H1 (cell line): ENCODE measurements around the gene SCIMP. TPM values are rescaled to one million over a fixed set of nuclear protein-coding genes. Genes with fewer than 3 reads are reported as not detected.
A peak's percentile ranks its signal among the peaks of the same experiment; 100 is the strongest.

ENCODE experiments used
- BACH1 ChIP-seq: IDR thresholded peaks from 2 replicates; pipeline ENCODE4 v1.6.1; 2012; ENCODE audit warnings: low read length, improper control_type of control experiment
- CBX5 ChIP-seq: fragments of 300-800, 300-1000 bp; sonication (generic); IDR thresholded peaks from 2 replicates; pipeline ENCODE4 v1.7.1; 2016; ENCODE audit warnings: antibody characterized with exemption, low read length, low read depth
- CBX8 ChIP-seq: fragments of 300-800, 300-1000 bp; sonication (generic); IDR thresholded peaks from 2 replicates; pipeline ENCODE4 v1.7.1; 2016; ENCODE audit warnings: low read depth, low read length, borderline replicate concordance
- CEBPB ChIP-seq: IDR thresholded peaks from 2 replicates; pipeline ENCODE4 v1.6.1; 2012; ENCODE audit warnings: low read depth, low read length
- CHD2 ChIP-seq: IDR thresholded peaks from 2 replicates; pipeline ENCODE4 v1.6.1; 2012; ENCODE audit warnings: low read length, improper control_type of control experiment
- CREB1 ChIP-seq: IDR thresholded peaks from 2 replicates; pipeline ENCODE4 v1.6.1; 2012; ENCODE audit warnings: inconsistent platforms
- EP300 ChIP-seq, 2 experiments: IDR thresholded peaks; 1 replicate in 1 of 2; 2 replicates in 1 of 2; pipeline ENCODE4 v1.6.1; 2011 to 2012; ENCODE audit warnings: low read depth in 2 of 2, low read length in 2 of 2, mild to moderate bottlenecking in 2 of 2, borderline replicate concordance in 1 of 2, inconsistent platforms in 1 of 2, moderate library complexity in 1 of 2
- FOSL1 ChIP-seq: IDR thresholded peaks from 2 replicates; pipeline ENCODE4 v1.6.1; 2011; ENCODE audit warnings: mild to moderate bottlenecking, low read depth, low read length, moderate library complexity; ENCODE audit not compliant: insufficient read depth
- GABPA ChIP-seq: IDR thresholded peaks from 2 replicates; pipeline ENCODE4 v1.6.1; 2011; ENCODE audit warnings: mild to moderate bottlenecking, low read length, moderate library complexity, borderline replicate concordance; ENCODE audit not compliant: insufficient read depth
- JUN ChIP-seq: IDR thresholded peaks from 2 replicates; pipeline ENCODE4 v1.6.1; 2011; ENCODE audit warnings: low read depth, mild to moderate bottlenecking, improper control_type of control experiment, low read length
- KDM1A ChIP-seq: fragments of 200-600, 300-600 bp; sonication (generic); IDR thresholded peaks from 2 replicates; pipeline ENCODE4 v1.7.1; 2016; ENCODE audit warnings: mild to moderate bottlenecking, low read length, borderline replicate concordance
- KDM5A ChIP-seq: fragments of 200-600 bp; IDR thresholded peaks from 2 replicates; pipeline ENCODE4 v1.7.1; 2012; ENCODE audit warnings: mild to moderate bottlenecking, low read length, inconsistent platforms, mixed read lengths
- NRF1 ChIP-seq: IDR thresholded peaks from 2 replicates; pipeline ENCODE4 v1.6.1; 2011; ENCODE audit warnings: mild to moderate bottlenecking, low read depth, low read length, improper control_type of control experiment
- RBBP5 ChIP-seq: IDR thresholded peaks from 2 replicates; pipeline ENCODE4 v1.7.1; 2012; ENCODE audit warnings: low read depth, mild to moderate bottlenecking, inconsistent platforms, low read length, moderate library complexity, borderline replicate concordance
- SAP30 ChIP-seq: fragments of 300-600 bp; sonication (generic); IDR thresholded peaks from 2 replicates; pipeline ENCODE4 v1.7.1; 2012; ENCODE audit warnings: low read length, moderate library complexity, mild to moderate bottlenecking, inconsistent platforms; ENCODE audit not compliant: insufficient read depth, insufficient replicate concordance
- SIX5 ChIP-seq: IDR thresholded peaks from 2 replicates; pipeline ENCODE4 v1.6.1; 2011; ENCODE audit warnings: mild to moderate bottlenecking, low read depth, low read length
- SP2 ChIP-seq: IDR thresholded peaks from 2 replicates; pipeline ENCODE4 v1.6.1; 2012; ENCODE audit warnings: mild to moderate bottlenecking, low read length, inconsistent platforms
- SP4 ChIP-seq: IDR thresholded peaks from 2 replicates; pipeline ENCODE4 v1.6.1; 2012; ENCODE audit warnings: low read length, inconsistent platforms
- SUZ12 ChIP-seq: fragments of 200-600 bp; sonication (generic); IDR thresholded peaks from 2 replicates; pipeline ENCODE4 v1.6.1; 2012; ENCODE audit warnings: mild to moderate bottlenecking, inconsistent platforms, low read length, moderate library complexity, mixed read lengths
- TAF1 ChIP-seq: IDR thresholded peaks from 2 replicates; pipeline ENCODE4 v1.6.1; 2011; ENCODE audit warnings: mild to moderate bottlenecking, low read depth, low read length
- TAF7 ChIP-seq: optimal IDR thresholded peaks from 2 replicates; pipeline ENCODE3; 2011; ENCODE audit warnings: low read depth, mild to moderate bottlenecking, inconsistent platforms, low read length, moderate library complexity, borderline replicate concordance
- polyA plus RNA-seq, 7 experiments: library from polyadenylated mRNA; depleted of rRNA in 3 of 7; stranded (reverse) in 5 of 7; unstranded in 2 of 7; fragments of >200 nt in 5 of 7; fragments of 200-250 nt in 2 of 7; gene quantifications; 1 replicate in 5 of 7; 2 replicates in 1 of 7; 4 replicates in 1 of 7; pipeline versions ENCODE4 v1.2.1 to v1.2.3, GENCODE V29; 2011 to 2013; ENCODE audit warnings: missing spikeins in 2 of 7, mixed read lengths in 2 of 7
- total RNA-seq: library from RNA; stranded (reverse); fragmentation: NEBNext Ultra II Directional; extraction: Animal tissue kit (Norgen Biotek cat#: 25700); gene quantifications from 2 replicates; pipeline ENCODE4 v1.2.1, GENCODE V29; 2021
- TF ChIP-seq, protein P1 (sequence below): IDR thresholded peaks from 2 replicates; pipeline ENCODE4 v1.6.1; 2012; ENCODE audit warnings: inconsistent platforms

Gene SCIMP
- total and polyA plus RNA-seq, 2 of the 8 experiments (the other 6 are each of a cell fraction or from before 2014, with no cell fraction given), result not detected

- TF ChIP-seq JUN (no peak), BACH1 (peak; percentile 91), CBX5 (no peak), EP300 (IDR thresholded peaks at IDR 0.05; ENCODE audit: borderline replicate concordance in 1 of 2, low read depth in 2 of 2, low read length in 2 of 2) (no peak), SAP30 (no peak), CBX8 (no peak), GABPA (peak; percentile 71; the same call in 1 of the 2 replicates), FOSL1 (no peak), SP2 (peak; percentile 66; the same call in 1 of the 2 replicates), SUZ12 (no peak; the same call in 1 of the 2 replicates), RBBP5 (peak; percentile 66), SIX5 (no peak), CEBPB (no peak), TAF1 (peak; percentile 86), TAF7 (peak; percentile 57), NRF1 (peak; percentile 35; the same call in 1 of the 2 replicates), KDM5A (peak; percentile 75), CHD2 (no peak), SP4 (0 out of 2 replicates have a peak, but pooled peaks have one; percentile 52), KDM1A (no peak; the same call in 1 of the 2 replicates), CREB1 (no peak; the same call in 1 of the 2 replicates)
- TF ChIP-seq, protein P1, sequence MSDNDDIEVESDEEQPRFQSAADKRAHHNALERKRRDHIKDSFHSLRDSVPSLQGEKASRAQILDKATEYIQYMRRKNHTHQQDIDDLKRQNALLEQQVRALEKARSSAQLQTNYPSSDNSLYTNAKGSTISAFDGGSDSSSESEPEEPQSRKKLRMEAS, result peak; percentile 60
Observed at GRCh38 chr17:5191541-5192417, 42.9 kb downstream of the SCIMP start, which contains the start of gene ZNF594 (continued).
